ENCODE data around the gene WDR6.

The WDR6 gene

DNA sequence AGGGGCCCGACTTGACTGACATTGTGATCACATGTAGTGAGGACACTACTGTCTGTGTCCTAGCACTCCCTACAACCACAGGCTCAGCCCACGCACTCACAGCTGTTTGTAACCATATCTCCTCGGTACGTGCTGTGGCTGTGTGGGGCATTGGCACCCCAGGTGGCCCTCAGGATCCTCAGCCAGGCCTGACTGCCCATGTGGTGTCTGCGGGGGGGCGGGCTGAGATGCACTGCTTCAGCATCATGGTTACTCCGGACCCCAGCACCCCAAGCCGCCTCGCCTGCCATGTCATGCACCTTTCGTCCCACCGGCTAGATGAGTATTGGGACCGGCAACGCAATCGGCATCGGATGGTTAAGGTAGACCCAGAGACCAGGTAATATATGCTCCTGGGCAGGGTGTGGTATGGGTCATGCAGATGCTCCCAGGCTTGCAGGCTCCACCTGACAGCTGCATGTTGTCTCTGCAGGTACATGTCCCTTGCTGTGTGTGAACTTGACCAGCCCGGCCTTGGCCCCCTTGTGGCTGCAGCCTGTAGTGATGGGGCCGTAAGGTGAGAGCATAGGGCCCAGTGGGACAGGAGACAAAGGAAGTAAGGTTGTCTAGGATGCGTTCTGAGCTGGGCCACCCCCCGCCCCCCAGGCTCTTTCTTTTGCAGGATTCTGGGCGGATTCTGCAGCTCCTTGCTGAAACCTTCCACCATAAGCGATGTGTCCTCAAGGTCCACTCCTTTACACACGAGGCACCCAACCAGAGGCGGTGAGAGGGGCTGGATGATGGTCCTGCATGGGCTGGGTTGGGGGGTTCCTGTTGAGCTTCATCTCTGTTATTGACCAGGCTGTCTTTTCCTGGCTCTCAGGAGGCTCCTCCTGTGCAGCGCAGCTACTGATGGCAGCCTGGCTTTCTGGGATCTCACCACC lies 6.8 kb downstream of the WDR6 start:
- no peak for DNase-seq (ENCODE audit: low spot score)

DNA sequence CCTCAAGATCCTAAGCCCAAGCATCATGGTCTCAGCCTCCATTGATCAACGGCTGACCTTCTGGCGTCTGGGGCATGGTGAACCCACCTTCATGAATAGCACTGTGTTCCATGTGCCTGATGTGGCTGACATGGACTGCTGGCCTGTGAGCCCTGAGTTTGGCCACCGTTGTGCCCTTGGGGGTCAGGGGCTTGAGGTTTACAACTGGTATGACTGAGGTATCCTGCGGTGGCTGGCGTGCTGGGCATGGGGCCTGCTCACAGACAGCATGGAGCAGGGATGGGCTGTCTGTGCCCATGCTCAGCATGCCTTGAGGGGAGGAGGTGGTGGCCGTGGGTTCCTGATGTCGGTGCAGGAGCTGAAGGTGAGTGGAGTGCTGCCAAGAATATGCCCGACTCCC lies 7.9 kb downstream of the WDR6 start:
- no peak for DNase-seq (ENCODE audit: low spot score)

DNA sequence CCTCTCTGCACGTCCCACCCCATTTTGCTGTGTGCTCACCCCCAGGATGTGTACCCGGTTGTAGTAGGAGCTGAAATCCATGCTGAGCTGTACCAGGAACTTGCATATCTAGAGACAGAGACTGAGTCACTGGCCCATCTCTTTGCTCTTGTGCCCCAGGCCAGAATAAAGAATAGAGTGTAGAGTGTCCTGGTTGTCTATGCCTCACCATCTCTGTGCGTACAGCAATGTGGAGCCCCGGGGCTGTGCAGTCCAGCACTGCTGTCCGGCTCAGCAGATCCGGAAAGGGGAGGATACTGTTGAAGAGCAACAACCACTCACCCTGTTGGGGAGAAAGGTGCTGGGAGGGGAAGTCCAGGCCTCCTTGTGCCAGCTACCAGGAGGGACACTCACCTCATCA lies 8.6 kb downstream of the WDR6 start:
- DNase-seq (ENCODE audit: low spot score) = no peak

DNA sequence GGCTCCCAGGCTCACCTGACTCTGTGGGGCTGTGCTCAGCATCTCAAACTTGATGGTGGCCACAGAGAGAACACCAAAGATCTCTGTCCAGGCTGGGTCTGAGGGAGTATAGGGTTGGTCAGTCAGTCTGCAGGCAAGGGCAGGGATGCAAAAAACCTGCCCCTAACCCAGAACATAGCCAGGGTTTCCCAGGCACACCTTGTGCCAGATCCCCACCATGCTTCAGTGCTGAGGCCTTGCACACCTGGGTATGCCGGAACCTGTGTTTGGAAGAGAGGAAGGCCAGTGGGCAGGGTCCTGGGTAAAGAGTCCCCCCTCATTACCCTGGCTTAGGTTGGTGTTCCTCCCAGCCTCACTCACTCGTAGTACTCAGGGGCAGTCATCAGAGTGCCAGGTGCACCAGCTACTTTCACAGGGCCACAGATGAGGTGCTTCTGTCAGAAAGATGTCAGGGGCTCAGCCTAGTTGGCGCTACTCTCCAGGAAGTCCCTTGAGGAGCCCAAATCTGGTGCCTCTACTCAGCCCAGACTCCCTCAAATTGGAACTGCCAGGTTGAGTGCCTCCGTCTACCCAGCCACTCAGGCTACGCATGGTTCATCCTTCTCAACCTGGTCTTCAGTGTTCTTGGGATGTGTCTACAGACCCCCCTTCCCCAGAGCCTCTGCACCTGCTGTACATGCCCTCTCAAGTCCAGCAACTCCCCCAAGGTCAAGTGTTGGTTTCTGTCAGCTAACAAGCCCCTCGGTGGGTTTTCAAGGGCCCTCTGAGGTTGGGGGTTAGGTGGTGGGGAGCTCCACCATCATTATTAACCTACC lies 9.4 kb downstream of the WDR6 start:
- no peak for DNase-seq (ENCODE audit: low spot score)

DNA sequence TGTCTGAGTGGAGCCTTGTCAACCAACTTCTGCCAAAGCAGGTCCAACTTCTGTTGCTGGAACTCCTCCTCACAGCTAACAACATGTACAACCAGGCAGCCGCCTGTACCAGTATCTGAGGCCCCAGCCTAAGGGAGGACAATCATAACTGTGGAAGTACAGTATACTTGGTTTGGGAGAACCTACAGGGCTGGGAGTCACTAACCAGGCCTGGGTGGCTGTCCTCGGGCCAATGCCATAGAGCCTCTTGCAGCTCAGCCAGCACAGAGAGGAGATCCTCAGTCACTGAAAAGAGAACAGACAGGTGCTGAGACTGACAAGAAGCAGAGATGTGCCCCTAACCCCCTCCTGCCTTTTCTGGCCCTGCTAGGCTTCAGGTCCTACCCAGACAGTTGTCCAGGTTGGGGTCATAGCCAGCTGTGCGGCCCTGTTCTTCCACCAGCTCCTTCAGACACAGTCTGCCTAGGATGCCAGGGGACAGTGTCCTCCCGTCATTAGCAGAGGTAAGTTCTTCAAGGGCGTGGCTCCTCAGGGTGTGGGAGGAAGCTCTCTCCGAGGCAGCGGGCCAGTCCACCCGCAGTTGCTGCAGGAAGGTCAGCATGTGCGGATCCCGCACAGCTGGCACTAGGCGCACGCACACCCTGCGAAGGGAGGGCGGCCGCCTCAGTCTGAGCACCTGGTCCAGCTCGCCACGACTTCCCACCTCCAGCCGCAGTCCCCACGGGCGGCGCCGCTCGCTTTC lies 10.2 kb downstream of the WDR6 start:
- DNase-seq (ENCODE audit: low spot score) = no peak

DNA sequence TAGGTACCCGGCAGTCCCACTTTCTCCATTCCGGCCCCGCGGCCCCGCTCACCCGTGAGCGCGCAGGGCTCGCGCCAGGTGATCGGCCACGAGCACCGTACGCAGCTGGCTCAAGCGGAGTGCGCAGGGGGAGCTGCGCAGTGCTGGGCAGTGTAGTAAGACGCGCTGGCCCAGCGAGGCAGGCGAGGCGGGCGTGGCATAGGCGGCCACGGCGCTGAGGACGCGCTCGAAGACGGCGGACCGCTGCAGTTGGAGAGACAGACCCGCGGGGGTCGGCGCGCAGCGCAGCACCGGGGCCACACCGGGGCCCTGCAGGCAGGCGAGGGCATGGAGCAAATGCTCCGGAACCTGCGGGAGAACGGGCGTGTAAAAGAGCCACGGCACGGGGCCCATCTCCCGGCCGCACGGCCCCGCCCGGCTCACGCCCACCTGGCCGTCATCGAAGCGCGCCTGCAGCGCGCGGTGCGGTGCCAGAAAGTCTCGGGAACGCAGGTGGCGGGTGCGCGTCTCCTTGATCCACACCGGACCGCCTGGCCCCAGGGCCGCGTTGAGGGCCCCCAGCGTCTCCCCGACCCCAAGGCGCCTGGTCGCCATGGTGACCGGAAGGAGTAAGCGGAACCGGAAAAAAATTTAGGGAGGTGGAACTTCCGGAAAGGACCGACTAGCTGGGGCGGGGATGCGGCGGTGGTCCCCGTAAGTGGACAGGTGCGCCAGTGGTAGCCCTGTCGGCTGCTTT lies 10.9 kb downstream of the WDR6 start, which contains the start of gene DALRD3:
Gene DALRD3 (minus strand): TSS at position 610 of the 736 bp plus-strand sequence. CDS start 16 bp downstream, at position 594.
- peak; percentile 88 for DNase-seq (ENCODE audit: low spot score)

DNA sequence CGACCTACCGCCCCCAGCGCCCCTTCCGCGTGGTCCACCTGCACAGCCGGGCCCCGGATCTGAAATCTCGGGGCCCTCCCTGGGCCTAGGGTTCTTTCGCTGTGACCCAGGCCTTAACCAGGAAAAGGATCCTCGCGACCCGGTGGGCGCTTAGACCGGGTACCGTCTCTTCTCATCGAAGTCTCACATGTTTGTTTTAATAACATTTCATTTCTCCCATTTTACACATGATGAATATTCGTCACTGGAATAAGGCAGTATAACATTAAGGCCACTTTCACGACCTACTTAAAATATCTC lies 11.5 kb downstream of the WDR6 start:
- no peak for DNase-seq (ENCODE audit: low spot score)

DNA sequence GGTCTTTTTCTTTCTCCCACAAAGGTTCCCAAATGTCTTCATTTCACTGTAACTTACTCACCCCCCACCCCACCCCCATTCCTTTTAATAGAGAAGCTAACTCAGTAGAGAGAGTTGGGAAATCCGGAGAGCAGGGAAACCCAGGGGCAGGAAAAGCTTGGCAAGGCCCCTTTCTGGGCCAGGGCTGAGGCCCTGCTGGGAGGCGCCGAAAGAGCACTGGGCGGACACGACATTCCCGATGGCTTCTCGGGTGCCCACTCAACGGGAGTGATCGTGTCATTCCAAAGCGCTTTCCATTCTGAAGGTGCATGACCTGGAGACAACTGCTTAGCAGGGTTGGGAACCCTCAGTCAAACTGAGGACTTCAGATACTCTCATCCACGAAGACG lies 12.7 kb downstream of the WDR6 start:
- DNase-seq (ENCODE audit: low spot score) = no peak

DNA sequence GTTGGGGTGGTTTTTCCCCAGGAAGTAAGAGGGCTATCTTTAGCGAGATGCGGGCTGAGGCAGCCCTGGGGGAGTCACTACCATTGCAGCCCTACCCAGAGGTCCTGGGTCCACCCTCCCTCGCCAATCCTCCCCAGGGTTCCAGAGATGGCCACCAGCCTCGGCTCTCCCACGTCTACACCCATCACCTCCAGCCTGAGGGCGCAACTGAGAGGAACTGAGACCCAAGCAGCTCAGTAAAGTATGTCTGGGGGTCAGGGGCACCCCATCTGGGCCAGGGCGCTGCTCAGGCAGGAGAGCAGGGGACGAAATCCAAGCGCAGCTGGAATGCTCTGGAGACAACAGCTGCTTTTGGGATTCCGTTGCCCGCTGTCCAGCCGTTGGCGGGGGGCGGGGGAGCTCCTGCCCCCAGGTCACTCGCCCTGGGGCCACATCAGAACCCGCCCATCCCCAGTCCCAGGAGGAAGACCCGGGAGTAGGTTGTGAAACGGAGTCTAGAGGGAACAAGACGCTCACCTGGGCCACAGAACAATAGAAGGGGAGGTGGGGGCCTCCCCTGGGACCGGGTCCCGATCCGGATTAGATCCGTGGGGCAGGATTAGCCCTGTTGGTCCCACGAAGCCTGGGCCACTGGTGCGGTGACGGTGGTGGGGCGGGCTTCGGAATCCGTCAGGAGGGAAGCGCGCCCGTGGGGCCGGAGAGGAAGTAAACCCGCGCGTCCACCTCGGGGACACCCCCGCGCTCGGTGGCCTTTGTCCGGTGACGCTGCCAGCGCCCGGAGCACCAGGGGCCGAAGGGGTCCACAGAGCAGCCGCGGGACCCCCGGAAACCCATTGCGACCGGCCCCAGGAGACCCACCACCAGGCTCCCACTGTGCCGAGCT lies 13.4 kb downstream of the WDR6 start:
- no peak for DNase-seq (ENCODE audit: low spot score)

DNA sequence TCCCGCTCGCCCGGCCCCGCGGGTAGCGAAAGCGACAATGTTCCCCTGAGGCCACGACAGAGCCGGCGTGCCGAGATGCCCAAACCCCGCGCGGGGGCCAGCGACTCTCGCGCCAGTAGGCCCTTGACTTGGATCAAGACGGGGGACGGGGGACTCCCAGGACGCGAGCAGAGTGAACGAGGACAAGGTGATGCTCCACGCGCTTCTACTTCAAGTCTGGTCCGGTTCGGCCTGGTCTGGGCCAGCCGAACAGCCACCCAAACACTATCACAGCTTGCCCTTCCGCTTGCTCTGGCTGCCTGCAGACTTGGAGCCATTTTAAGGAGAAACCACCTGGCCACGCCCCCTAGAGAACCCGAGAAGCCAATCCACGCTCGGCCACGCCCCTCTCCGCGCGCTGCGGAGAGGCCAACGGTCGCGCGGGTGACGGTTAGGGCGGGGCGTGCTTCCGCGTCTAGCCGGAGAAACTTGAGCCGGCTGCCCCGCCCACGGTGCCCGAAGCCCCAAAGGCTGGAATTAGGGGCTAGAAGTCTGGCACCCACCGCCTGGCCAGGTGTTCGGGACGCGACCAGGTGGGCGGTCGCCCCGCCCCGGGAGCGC lies 14.1 kb downstream of the WDR6 start:
- peak; percentile 97 for DNase-seq (ENCODE audit: low spot score)

DNA sequence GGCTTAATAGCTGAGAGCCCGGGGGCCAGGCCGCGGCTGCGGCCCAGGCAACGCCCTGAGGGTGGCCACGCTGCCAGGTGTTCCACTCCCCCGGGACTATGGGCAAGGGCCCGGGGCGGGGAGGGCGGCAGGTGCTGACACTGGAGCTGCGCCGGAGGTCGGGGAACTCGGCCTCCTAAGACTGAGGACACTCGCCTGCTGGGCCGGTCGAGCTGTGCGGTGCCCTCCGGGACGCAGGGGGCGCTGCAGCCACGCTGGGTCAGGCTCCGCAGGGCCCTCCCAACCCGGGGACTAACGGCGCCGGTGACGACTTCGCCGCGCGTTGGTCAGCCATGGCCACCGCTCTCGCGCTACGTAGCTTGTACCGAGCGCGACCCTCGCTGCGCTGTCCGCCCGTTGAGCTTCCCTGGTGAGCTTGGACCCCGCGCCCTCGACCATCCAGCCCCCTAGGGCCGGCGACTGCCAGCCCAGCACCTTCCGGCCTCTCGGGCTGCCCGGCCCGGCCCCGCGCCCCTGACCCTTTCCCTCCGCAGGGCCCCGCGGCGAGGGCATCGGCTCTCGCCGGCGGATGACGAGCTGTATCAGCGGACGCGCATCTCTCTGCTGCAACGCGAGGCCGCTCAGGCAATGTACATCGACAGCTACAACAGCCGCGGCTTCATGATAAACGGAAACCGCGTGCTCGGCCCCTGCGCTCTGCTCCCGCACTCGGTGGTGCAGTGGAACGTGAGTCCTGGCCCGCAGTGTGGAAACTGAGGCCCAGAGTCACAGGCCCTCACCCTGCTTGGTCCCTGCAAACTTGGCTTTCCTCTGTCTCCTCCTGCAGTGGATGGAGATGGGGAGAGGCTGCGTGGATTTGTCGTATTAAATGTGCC lies 14.9 kb downstream of the WDR6 start, which contains the start of gene NDUFAF3:
Gene NDUFAF3 (plus strand): TSS at position 309 of the 875 bp plus-strand sequence. CDS start 24 bp downstream, at position 333.
- peak; percentile 90 for DNase-seq (ENCODE audit: low spot score)

DNA sequence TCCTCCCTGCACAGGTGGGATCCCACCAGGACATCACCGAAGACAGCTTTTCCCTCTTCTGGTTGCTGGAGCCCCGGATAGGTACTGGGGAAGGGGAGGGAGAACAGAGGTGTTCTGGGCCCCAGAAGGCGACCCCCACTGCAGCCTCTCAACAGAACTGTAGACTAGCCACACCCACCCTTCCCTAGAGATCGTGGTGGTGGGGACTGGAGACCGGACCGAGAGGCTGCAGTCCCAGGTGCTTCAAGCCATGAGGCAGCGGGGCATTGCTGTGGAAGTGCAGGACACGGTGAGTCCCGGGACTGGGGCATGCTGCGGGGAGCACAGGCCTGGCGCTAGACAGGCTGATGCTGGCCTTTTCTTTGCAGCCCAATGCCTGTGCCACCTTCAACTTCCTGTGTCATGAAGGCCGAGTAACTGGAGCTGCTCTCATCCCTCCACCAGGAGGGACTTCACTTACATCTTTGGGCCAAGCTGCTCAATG lies 15.5 kb downstream of the WDR6 start:
- no peak for DNase-seq (ENCODE audit: low spot score)

DNA sequence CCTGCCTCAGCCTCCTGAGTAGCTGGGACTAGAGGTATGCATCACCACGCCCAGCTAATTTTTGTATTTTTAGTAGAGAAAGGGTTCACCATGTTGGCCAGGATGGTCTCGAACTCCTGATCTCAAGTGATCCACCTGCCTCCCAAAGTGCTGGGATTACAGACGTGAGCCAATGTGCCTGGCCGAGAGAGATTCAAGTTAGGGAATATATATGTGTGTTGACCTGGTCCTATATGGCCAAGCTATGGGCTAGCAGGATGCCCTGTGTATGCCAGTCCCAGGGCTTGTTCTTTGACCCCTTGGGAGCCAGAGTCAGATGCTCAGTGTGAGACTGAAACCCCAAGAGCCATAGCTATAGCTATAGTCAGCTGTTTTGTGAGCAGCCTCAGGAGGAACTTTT lies 16.6 kb downstream of the WDR6 start:
- no peak for DNase-seq (ENCODE audit: low spot score)

DNA sequence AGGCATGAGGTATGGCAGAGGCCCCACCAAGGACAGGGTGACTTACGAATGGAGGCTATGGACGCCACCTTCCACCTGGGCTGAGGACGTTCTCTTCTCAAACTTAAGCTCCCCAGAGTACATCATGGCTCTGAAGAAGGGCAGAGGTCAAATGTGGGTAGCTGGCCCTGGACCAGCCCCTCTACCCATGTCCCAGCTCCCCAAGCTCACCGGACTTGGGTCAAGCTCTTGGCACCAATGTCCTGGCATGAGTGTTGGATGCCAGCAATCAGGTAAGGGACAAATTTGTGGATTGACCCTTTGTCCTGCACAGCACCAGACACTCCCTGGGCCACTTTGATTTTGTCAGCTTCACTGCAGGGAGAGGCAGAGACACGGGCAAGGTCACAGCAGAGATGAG lies 17.3 kb downstream of the WDR6 start:
- no peak for DNase-seq (ENCODE audit: low spot score)

DNA sequence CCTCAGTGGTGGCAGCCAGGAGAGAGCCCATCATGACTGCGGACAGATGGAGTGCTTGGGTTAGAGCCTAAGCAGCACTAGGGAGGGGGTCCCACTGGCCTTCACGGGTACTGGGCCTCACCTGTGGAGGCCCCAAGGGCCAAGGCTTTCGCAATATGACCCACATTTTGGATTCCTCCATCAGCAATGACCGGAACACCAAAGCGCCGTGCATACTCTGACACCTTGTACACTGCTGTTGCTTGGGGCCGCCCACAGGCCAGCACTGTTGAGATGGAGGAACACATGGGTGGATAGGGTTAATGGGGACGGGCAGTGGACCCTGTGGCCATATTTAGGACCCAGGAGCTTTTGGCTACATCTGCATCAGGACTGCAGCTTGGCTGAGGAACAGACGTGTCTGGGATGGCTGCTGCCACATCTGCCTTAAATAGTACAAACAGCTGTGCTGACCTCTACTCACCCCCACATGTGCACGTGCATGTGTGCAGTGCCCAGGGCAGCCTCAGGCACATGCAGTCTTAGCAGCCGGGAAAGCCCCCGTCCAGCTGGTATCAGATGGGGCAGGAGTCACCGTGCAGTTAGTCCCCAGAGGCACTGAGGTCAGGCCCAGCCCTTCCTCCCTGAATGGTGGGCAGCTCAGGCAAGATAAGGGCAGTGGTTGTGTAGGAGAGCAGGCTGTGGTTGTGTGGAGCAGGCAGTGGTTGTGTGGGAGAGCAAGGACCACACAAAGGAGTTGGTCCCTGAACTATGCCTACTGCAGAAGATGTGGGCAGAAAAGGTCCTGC lies 18.0 kb downstream of the WDR6 start:
- no peak for DNase-seq (ENCODE audit: low spot score)

DNA sequence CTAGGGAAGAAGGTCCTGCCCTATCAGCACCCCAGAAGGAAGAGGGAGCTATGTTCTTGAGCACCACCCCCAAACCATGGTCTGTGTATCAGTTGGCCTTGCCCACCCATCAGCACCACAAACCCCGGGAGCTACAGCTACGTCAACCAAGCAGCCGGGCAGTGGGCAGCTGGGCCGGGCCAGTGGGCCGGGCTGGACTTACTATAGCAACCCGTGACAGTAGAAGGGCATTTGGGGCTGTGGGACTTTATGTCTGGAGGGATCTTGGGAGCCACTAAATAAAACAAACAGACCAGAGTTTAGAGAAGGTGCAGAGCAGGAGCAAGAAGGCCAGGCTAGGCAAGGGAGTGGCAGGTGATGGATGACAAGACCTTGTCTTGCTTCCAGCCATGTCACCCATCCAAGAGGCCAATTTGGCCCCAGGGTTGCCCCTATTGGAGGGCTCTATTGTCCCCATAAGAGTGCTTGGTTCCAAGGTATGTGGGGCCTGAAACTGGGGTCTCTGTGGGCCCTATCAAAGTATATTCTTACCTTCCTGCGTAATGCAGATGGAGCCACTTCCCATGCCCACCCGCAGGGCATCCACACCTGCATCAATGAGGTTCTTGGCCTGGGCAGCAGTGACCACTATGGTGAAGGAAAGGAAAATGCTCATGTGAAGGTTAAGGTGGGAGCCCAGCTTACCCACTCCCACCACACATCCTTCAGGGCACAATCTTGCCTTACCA lies 18.8 kb downstream of the WDR6 start:
- DNase-seq (ENCODE audit: low spot score) = no peak

DNA sequence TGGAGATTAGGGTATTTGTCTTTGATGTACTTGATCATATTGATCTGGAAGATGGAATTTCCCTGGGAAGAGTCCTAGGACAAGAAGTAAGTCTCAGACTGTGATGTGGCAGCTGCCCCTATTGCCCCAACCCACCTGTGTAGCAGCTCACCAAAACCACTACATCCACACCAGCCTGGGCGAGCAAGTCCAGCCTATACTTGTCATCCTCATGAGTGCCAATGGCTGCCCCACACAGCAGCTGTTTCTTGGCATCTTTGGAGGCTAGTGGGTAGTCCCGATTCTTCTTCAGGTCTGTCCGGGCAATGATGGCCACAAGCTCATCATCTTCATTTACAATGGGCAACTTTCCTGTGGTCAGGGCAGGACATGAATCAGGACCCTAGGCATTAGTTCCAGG lies 19.3 kb downstream of the WDR6 start:
- DNase-seq (ENCODE audit: low spot score) = no peak

DNA sequence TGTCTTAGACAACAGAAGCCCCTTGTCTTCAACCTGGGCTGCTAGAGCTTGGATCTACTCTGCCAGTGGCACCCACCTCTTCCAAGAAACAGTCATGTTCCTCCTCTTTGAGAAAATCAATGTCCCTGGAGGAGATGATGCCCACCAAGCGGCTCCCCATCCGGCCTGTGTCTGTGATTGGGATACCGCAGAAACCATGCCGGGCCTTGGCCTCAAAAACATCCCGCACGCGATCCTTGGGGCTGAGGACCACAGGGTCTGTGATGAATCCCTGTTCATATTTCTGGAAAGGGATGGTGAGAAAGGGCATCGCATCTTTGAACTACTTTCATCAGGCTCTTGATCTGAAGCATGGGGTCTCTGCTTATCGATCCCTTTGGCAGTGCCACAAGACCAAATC lies 20.4 kb downstream of the WDR6 start:
- no peak for DNase-seq (ENCODE audit: low spot score)

Data from cerebellar cortex (tissue), 1 donor.